Renal pelvis (tissue), 12 donors: ENCODE data around the gene ZNF415. TPM values are rescaled to one million over a fixed set of nuclear protein-coding genes. Genes with fewer than 3 reads are reported as not detected.
"Not testable (repeated sequence)": the region's sequence is repeated elsewhere in the genome, so short reads cannot be mapped to it uniquely, and the experiment has no call there.

ENCODE experiments used
- DNase-seq: peaks from one replicate; pipeline ENCODE4 v3.0.0-alpha.2; 2013
- long read RNA-seq, 16 experiments: transcript quantifications; one replicate each; lab custom pipeline, GENCODE V29; 2026
- polyA plus RNA-seq, 3 donors: library from polyadenylated mRNA; unstranded; fragments of 120-200 nt; gene quantifications; one replicate each; pipeline ENCODE4 v1.2.1, GENCODE V29; 2013; ENCODE audit not compliant: insufficient read length in 3 of 3

The ZNF415 gene
- 10 to 100 TPM; 22.0 to 27.9 (median 24.5) TPM for polyA plus RNA-seq
- long read RNA-seq, donor 1, partial matches to known transcripts = 0 of 2 reads
- long read RNA-seq, donor 1, other reads (novel, unspliced or antisense) = 0 of 2 reads
- long read RNA-seq, donor 2, partial matches to known transcripts = 0 of 5 reads
- long read RNA-seq, donor 2, other reads (novel, unspliced or antisense) = 0 of 5 reads
- long read RNA-seq, donor 3, partial matches to known transcripts = 0 of 1 reads
- long read RNA-seq, donor 3, other reads (novel, unspliced or antisense) = 0 of 1 reads
- long read RNA-seq, donor 4, partial matches to known transcripts = 0 of 1 reads
- long read RNA-seq, donor 4, other reads (novel, unspliced or antisense) = 0 of 1 reads
- long read RNA-seq, donor 5, partial matches to known transcripts = 0 of 3 reads
- long read RNA-seq, donor 5, other reads (novel, unspliced or antisense) = 0 of 3 reads
- long read RNA-seq, donor 6, partial matches to known transcripts = 0 of 4 reads
- long read RNA-seq, donor 6, other reads (novel, unspliced or antisense) = 0 of 4 reads
- long read RNA-seq, donor 7, partial matches to known transcripts = 0 of 4 reads
- long read RNA-seq, donor 7, other reads (novel, unspliced or antisense) = 0 of 4 reads
- long read RNA-seq, donor 8, partial matches to known transcripts = 0 of 5 reads
- long read RNA-seq, donor 8, other reads (novel, unspliced or antisense) = 0 of 5 reads
- long read RNA-seq, donor 9, partial matches to known transcripts = 0 of 6 reads
- long read RNA-seq, donor 9, other reads (novel, unspliced or antisense) = 0 of 6 reads
- long read RNA-seq, donor 10, partial matches to known transcripts = 0 of 4 reads
- long read RNA-seq, donor 10, other reads (novel, unspliced or antisense) = 0 of 4 reads
- long read RNA-seq, donor 11, partial matches to known transcripts = 0 of 5 reads
- long read RNA-seq, donor 11, other reads (novel, unspliced or antisense) = 0 of 5 reads
- long read RNA-seq, donor 12, partial matches to known transcripts = 0 of 6 reads
- long read RNA-seq, donor 12, other reads (novel, unspliced or antisense) = 0 of 6 reads
- long read RNA-seq, donor 13, partial matches to known transcripts = 0 of 1 reads
- long read RNA-seq, donor 13, other reads (novel, unspliced or antisense) = 0 of 1 reads
- long read RNA-seq, donor 14, transcript ZNF415-202 (4 exons, 2,402 nt) = major isoform, 5 of 11 reads
- long read RNA-seq, donor 14, partial matches to known transcripts = 0 of 11 reads
- long read RNA-seq, donor 14, other reads (novel, unspliced or antisense) = 0 of 11 reads
- long read RNA-seq, donor 15, partial matches to known transcripts = 0 of 4 reads
- long read RNA-seq, donor 15, other reads (novel, unspliced or antisense) = 0 of 4 reads
- long read RNA-seq, donor 16, partial matches to known transcripts = 0 of 3 reads
- long read RNA-seq, donor 16, other reads (novel, unspliced or antisense) = 0 of 3 reads

- peak; percentile 89 for DNase-seq
These were observed at the start of gene ZNF415 for GRCh38 chr19:53132141-53132991. Gene ZNF415 (minus strand): TSS chr19:53132910. CDS start chr19:53122676, 10,234 bp downstream.

- no peak for DNase-seq
These were observed 49.5 kb upstream of the ZNF415 start for GRCh38 chr19:53182202-53182601.

- no peak for DNase-seq
These were observed 45.3 kb upstream of the ZNF415 start for GRCh38 chr19:53177986-53178385.

- no peak for DNase-seq
These were observed 40.2 kb upstream of the ZNF415 start for GRCh38 chr19:53172889-53173288.

GRCh38 chr19:53165691-53166091 is 33.0 kb upstream of the ZNF415 start:
- DNase-seq = no peak

GRCh38 chr19:53161123-53161522 is 28.4 kb upstream of the ZNF415 start:
- DNase-seq = no peak

- no peak for DNase-seq
These were observed 27.6 kb upstream of the ZNF415 start for GRCh38 chr19:53160350-53160749.

GRCh38 chr19:53158119-53158656 is 25.5 kb upstream of the ZNF415 start:
- DNase-seq = peak; percentile 26

GRCh38 chr19:53157626-53158025 is 24.9 kb upstream of the ZNF415 start:
- peak; percentile 12 for DNase-seq

- no peak for DNase-seq
These were observed 24.1 kb upstream of the ZNF415 start for GRCh38 chr19:53156850-53157249.

GRCh38 chr19:53147645-53148044 is 14.9 kb upstream of the ZNF415 start:
- DNase-seq = no peak

GRCh38 chr19:53140351-53140750 is 7.6 kb upstream of the ZNF415 start:
- no peak for DNase-seq

- DNase-seq = no peak
These were observed 3.7 kb upstream of the ZNF415 start for GRCh38 chr19:53136432-53136831.

GRCh38 chr19:53131727-53132126 is 983 bp downstream of the ZNF415 start:
- no peak for DNase-seq

- no peak for DNase-seq
These were observed 1.6 kb downstream of the ZNF415 start for GRCh38 chr19:53131085-53131590.

- DNase-seq = no peak
These were observed 2.2 kb downstream of the ZNF415 start for GRCh38 chr19:53130506-53130905.

- not testable (repeated sequence) for DNase-seq
These were observed 5.8 kb downstream of the ZNF415 start for GRCh38 chr19:53126733-53127526.

- no peak for DNase-seq
These were observed 9.3 kb downstream of the ZNF415 start for GRCh38 chr19:53123400-53123799.

- no peak for DNase-seq
These were observed 20.4 kb downstream of the ZNF415 start for GRCh38 chr19:53112286-53112685.
